Upper lobe of right lung (tissue), 1 donor: Measurements from ENCODE around the gene KLHDC8B. TPM values are rescaled to one million over a fixed set of nuclear protein-coding genes. Genes with fewer than 3 reads are reported as not detected.

Source experiments
- ATAC-seq: fragments of 200-7000 bp; cut with Tn5 transposase; one replicate; pipeline ENCODE4 v1.9.1; 2020; ENCODE audit warnings: mild to moderate bottlenecking, moderate library complexity
- DNase-seq: peaks from one replicate; pipeline ENCODE4 v3.0.0-alpha.2; 2020
- H3K27ac ChIP-seq: fragments of 200-600 bp; one replicate; pipeline ENCODE4 v1.8.0; 2022
- H3K27me3 ChIP-seq: fragments of 200-600 bp; one replicate; pipeline ENCODE4 v1.8.0; 2022; ENCODE audit warnings: mild to moderate bottlenecking
- H3K36me3 ChIP-seq: fragments of 200-600 bp; one replicate; pipeline ENCODE4 v1.8.0; 2022
- H3K4me1 ChIP-seq: fragments of 200-600 bp; one replicate; pipeline ENCODE4 v1.8.0; 2022
- H3K4me3 ChIP-seq: fragments of 200-600 bp; one replicate; pipeline ENCODE4 v1.8.0; 2022; ENCODE audit warnings: mild to moderate bottlenecking
- H3K9me3 ChIP-seq: fragments of 200-600 bp; one replicate; pipeline ENCODE4 v1.8.0; 2022
- CTCF ChIP-seq: fragments of 200-600 bp; IDR thresholded peaks from one replicate; pipeline ENCODE4 v1.8.0; 2022; ENCODE audit warnings: antibody characterized with exemption
- intact Hi-C: fragments of 100-400 bp; cut with DNase I; formaldehyde crosslinking; loops from one replicate; pipeline ENCODE4 v1.11.0; 2022
- total RNA-seq: library from RNA; stranded (reverse); fragmentation: NEBNext Ultra II Directional; extraction: Animal tissue kit (Norgen Biotek cat#: 25700); gene quantifications from one replicate; pipeline ENCODE4 v1.2.1, GENCODE V29; 2021
- donor health status: DM: no; HTN: yes; CAD: no; lungs with severe emphysema.

Gene KLHDC8B
- total RNA-seq, 1 donor from 2014 or later: 22.4 TPM

GRCh38 chr3:49171775-49172500 lies 540 bp downstream of the KLHDC8B start:
- Histone ChIP-seq H3K4me1 (peaks cover 27% of the 10 kb centered on the region), H3K36me3 (peaks cover 24% of the 10 kb centered on the region), H3K4me3 (peak overlapping the region; percentile 91), H3K27ac (peak overlapping the region; percentile 81), H3K27me3 (no peaks in the 10 kb centered on the region), H3K9me3 (no peaks in the 10 kb centered on the region)
- intact Hi-C loops: loop anchor here (10.0 kb wide), 1 partner anchor 103 kb away; the partner anchor contains the start of gene C3orf62
- no peak for DNase-seq
- no peak for TF ChIP-seq CTCF
- ATAC-seq: no peak

- ATAC-seq (no peak), DNase-seq (no peak)
- H3K27ac ChIP-seq: peak overlapping the region; percentile 81
- H3K9me3 ChIP-seq: no peaks in the 10 kb centered on the region
- no peak for TF ChIP-seq CTCF
- no peaks in the 10 kb centered on the region for H3K27me3 ChIP-seq
- intact Hi-C loops: loop anchor here (10.0 kb wide), 1 partner anchor 102 kb away; the partner anchor contains the start of gene C3orf62
- peaks cover 24% of the 10 kb centered on the region for H3K36me3 ChIP-seq
- H3K4me3 ChIP-seq: peak overlapping the region; percentile 91
- H3K4me1 ChIP-seq: peaks cover 27% of the 10 kb centered on the region
Measured at GRCh38 chr3:49172551-49173041, 1.2 kb downstream of the KLHDC8B start.

GRCh38 chr3:49173116-49173791 lies 1.9 kb downstream of the KLHDC8B start:
- intact Hi-C loops: loop anchor here (10.0 kb wide), 1 partner anchor 102 kb away; the partner anchor contains the start of gene C3orf62
- H3K4me3 ChIP-seq: peak overlapping the region; percentile 91

GRCh38 chr3:49173792-49174170 lies 2.4 kb downstream of the KLHDC8B start:
- Histone ChIP-seq H3K27ac (peak overlapping the region; percentile 81), H3K4me3 (peak overlapping the region; percentile 91), H3K36me3 (peaks cover 24% of the 10 kb centered on the region), H3K4me1 (peaks cover 27% of the 10 kb centered on the region), H3K9me3 (no peaks in the 10 kb centered on the region), H3K27me3 (no peaks in the 10 kb centered on the region)
- DNase-seq: no peak
- intact Hi-C loops: loop anchor here (10.0 kb wide), 1 partner anchor 101 kb away; the partner anchor contains the start of gene C3orf62
- TF ChIP-seq CTCF: no peak
- no peak for ATAC-seq

More at GRCh38 chr3:49173116-49173791, 1.9 kb downstream of the KLHDC8B start:
- DNase-seq (no peak), ATAC-seq (no peak)
- no peaks in the 10 kb centered on the region for H3K9me3 ChIP-seq
- no peak for TF ChIP-seq CTCF
- H3K36me3 ChIP-seq: peaks cover 24% of the 10 kb centered on the region
- peak overlapping the region; percentile 81 for H3K27ac ChIP-seq
- peaks cover 27% of the 10 kb centered on the region for H3K4me1 ChIP-seq
- no peaks in the 10 kb centered on the region for H3K27me3 ChIP-seq

GRCh38 chr3:49174397-49174985 lies 3.1 kb downstream of the KLHDC8B start:
- intact Hi-C loops: loop anchor here (10.0 kb wide), 1 partner anchor 100 kb away; the partner anchor contains the start of gene C3orf62
- no peak for TF ChIP-seq CTCF
- peaks cover 27% of the 10 kb centered on the region for H3K4me1 ChIP-seq
- H3K36me3 ChIP-seq: peaks cover 24% of the 10 kb centered on the region
- ATAC-seq (no peak), DNase-seq (no peak)
- no peak overlapping the region for H3K4me3 ChIP-seq
- no peaks in the 10 kb centered on the region for H3K27me3 ChIP-seq
- H3K27ac ChIP-seq: no peak overlapping the region
- H3K9me3 ChIP-seq: no peaks in the 10 kb centered on the region
